Panc1 (cell line): ENCODE data around the gene TTLL4. TPM values are rescaled to one million over a fixed set of nuclear protein-coding genes. Genes with fewer than 3 reads are reported as not detected.

ENCODE experiments used
- ATAC-seq: fragments of 200-7000 bp; cut with Tn5 transposase; 2 replicates; pipeline ENCODE4 v1.9.1; 2020; ENCODE audit warnings: mild to moderate bottlenecking, moderate library complexity
- BruUV-seq: library from RNA; stranded (reverse); fragments of 400-500 nt; replicated peaks from 2 replicates; lab custom pipeline; 2021; lab: Mats Ljungman, UMichigan
- CTCF ChIA-PET: fragments of 300-600 bp; sonication (Branson Sonifier 250); formaldehyde crosslinking; loops from one replicate; lab custom pipeline; 2022; ENCODE audit warnings: antibody characterized with exemption; lab: Charles Lee
- POLR2A ChIA-PET: fragments of 300-600 bp; sonication (Branson Sonifier 250); formaldehyde crosslinking; loops from one replicate; lab custom pipeline; 2022; ENCODE audit warnings: antibody characterized with exemption; lab: Charles Lee
- DNase-seq: peaks from one replicate; pipeline ENCODE4 v3.0.0-alpha.2; 2010; ENCODE audit warnings: low read depth, low spot score
- H3K27ac ChIP-seq: 2 replicates; pipeline ENCODE4 v1.5.1; 2011; ENCODE audit warnings: mild to moderate bottlenecking, low read length, inconsistent platforms
- H3K27me3 ChIP-seq: fragments of 200-500 bp; sonication (Bioruptor generic); 2 replicates; pipeline ENCODE4 v1.6.0; 2014; ENCODE audit warnings: low read length, inconsistent platforms; ENCODE audit not compliant: control insufficient read depth, insufficient read depth
- H3K36me3 ChIP-seq: fragments of 200-500 bp; sonication (Bioruptor generic); 2 replicates; pipeline ENCODE4 v1.5.1; 2014; ENCODE audit warnings: inconsistent platforms, mild to moderate bottlenecking, low read length, moderate library complexity; ENCODE audit not compliant: control insufficient read depth, insufficient read depth
- H3K4me1 ChIP-seq: 2 replicates; pipeline ENCODE4 v1.5.1; 2011; ENCODE audit warnings: inconsistent platforms, mild to moderate bottlenecking, low read length, moderate library complexity; ENCODE audit not compliant: control insufficient read depth, insufficient read depth
- H3K4me3 ChIP-seq, 2 experiments: 2 replicates each; pipeline ENCODE4 v1.5.1; 2011 to 2012; ENCODE audit warnings: low read depth in 2 of 2, low read length in 2 of 2, mild to moderate bottlenecking in 2 of 2, inconsistent platforms in 1 of 2, moderate library complexity in 1 of 2
- H3K9me3 ChIP-seq: fragments of 200-500 bp; sonication (Bioruptor generic); 2 replicates; pipeline ENCODE4 v1.5.1; 2014; ENCODE audit warnings: low read depth, mild to moderate bottlenecking, inconsistent platforms, low read length, moderate library complexity; ENCODE audit not compliant: control insufficient read depth, insufficient read depth
- POLR2AphosphoS5 ChIP-seq: IDR thresholded peaks from 2 replicates; pipeline ENCODE4 v1.6.1; 2012; ENCODE audit warnings: mild to moderate bottlenecking, low read depth, low read length, moderate library complexity
- REST ChIP-seq, 2 experiments: IDR thresholded peaks; 2 replicates each; pipeline ENCODE4 v1.6.1; 2011 to 2012; ENCODE audit warnings: low read depth in 2 of 2, control low read depth in 1 of 2, low read length in 1 of 2, mild to moderate bottlenecking in 1 of 2, moderate library complexity in 1 of 2; ENCODE audit not compliant: insufficient read depth in 1 of 2
- SIN3A ChIP-seq: IDR thresholded peaks from 2 replicates; pipeline ENCODE4 v1.6.1; 2012; ENCODE audit warnings: low read depth, mild to moderate bottlenecking, low read length, moderate library complexity, borderline replicate concordance; ENCODE audit not compliant: insufficient read depth
- TCF7L2 ChIP-seq: IDR thresholded peaks from 2 replicates; pipeline ENCODE4 v1.6.1; 2011; ENCODE audit warnings: mild to moderate bottlenecking, low read depth, low read length, inconsistent platforms
- in situ Hi-C: cut with HindIII; loops from 2 replicates; pipeline ENCODE4 v1.10.0; 2016; ENCODE audit warnings: low sequenced_read_pairs, low pct_unique_long_range_greater_than_20kb
- intact Hi-C: fragments of 100-400 bp; cut with micrococcal nuclease; formaldehyde crosslinking; loops from one replicate; pipeline ENCODE4 v1.10.0; 2022; ENCODE audit not compliant: unreplicated experiment
- total RNA-seq: library from RNA; stranded (reverse); gene quantifications from one replicate; pipeline ENCODE4 v1.2.1, GENCODE V29; 2021; ENCODE audit not compliant: unreplicated experiment
- TF ChIP-seq, protein P1 (sequence below): fragments of 450-650 bp; IDR thresholded peaks from 2 replicates; pipeline ENCODE4 v1.5.1; 2017; ENCODE audit warnings: mild to moderate bottlenecking

The TTLL4 gene
- total RNA-seq, 1 experiment from 2014 or later: 45.6 TPM

- intact Hi-C loops: no loop called here
- no peak overlapping the region for H3K27ac ChIP-seq
- DNase-seq: no peak
- in situ Hi-C loops: no loop called here
- CTCF ChIA-PET: no interaction called here
- H3K27me3 ChIP-seq: no peaks in the 10 kb centered on the region
- no peak for ATAC-seq
- POLR2A ChIA-PET: no interaction called here
- peaks cover 20% of the 10 kb centered on the region for H3K4me1 ChIP-seq
- H3K9me3 ChIP-seq: no peaks in the 10 kb centered on the region; the same call in 1 of the 2 replicates
- no peaks in the 10 kb centered on the region for H3K36me3 ChIP-seq
- no TSS peak for BruUV-seq
- no peak overlapping the region for H3K4me3 ChIP-seq
- TF ChIP-seq POLR2AphosphoS5 (no peak), SIN3A (no peak), REST (IDR thresholded peaks at IDR 0.05; ENCODE audit: insufficient read depth in 1 of 2, low read depth in 2 of 2, low read length in 1 of 2) (no peak), TCF7L2 (no peak)
- TF ChIP-seq, protein P1, sequence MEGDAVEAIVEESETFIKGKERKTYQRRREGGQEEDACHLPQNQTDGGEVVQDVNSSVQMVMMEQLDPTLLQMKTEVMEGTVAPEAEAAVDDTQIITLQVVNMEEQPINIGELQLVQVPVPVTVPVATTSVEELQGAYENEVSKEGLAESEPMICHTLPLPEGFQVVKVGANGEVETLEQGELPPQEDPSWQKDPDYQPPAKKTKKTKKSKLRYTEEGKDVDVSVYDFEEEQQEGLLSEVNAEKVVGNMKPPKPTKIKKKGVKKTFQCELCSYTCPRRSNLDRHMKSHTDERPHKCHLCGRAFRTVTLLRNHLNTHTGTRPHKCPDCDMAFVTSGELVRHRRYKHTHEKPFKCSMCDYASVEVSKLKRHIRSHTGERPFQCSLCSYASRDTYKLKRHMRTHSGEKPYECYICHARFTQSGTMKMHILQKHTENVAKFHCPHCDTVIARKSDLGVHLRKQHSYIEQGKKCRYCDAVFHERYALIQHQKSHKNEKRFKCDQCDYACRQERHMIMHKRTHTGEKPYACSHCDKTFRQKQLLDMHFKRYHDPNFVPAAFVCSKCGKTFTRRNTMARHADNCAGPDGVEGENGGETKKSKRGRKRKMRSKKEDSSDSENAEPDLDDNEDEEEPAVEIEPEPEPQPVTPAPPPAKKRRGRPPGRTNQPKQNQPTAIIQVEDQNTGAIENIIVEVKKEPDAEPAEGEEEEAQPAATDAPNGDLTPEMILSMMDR: no peak
Measured at GRCh38 chr2:218722419-218722818, 11.8 kb downstream of the TTLL4 start.

- Histone ChIP-seq H3K4me3 (no peak overlapping the region), H3K4me1 (peaks cover 18% of the 10 kb centered on the region), H3K27ac (no peak overlapping the region; the same call in 1 of the 2 replicates), H3K36me3 (no peaks in the 10 kb centered on the region), H3K27me3 (no peaks in the 10 kb centered on the region), H3K9me3 (no peaks in the 10 kb centered on the region; the same call in 1 of the 2 replicates)
- TF ChIP-seq REST (IDR thresholded peaks at IDR 0.05; ENCODE audit: insufficient read depth in 1 of 2, low read depth in 2 of 2, low read length in 1 of 2): no peak
- TF ChIP-seq POLR2AphosphoS5: no peak
- TF ChIP-seq SIN3A: no peak
- TF ChIP-seq, protein P1: no peak
- no peak for DNase-seq
- POLR2A ChIA-PET: no interaction called here
- no TSS peak for BruUV-seq
- CTCF ChIA-PET: no interaction called here
- intact Hi-C loops: no loop called here
- no peak for ATAC-seq
- in situ Hi-C loops: no loop called here
Measured at GRCh38 chr2:218722876-218723785, 12.5 kb downstream of the TTLL4 start.
